ENCODE measurements around the gene KRTAP5-5.

DNA sequence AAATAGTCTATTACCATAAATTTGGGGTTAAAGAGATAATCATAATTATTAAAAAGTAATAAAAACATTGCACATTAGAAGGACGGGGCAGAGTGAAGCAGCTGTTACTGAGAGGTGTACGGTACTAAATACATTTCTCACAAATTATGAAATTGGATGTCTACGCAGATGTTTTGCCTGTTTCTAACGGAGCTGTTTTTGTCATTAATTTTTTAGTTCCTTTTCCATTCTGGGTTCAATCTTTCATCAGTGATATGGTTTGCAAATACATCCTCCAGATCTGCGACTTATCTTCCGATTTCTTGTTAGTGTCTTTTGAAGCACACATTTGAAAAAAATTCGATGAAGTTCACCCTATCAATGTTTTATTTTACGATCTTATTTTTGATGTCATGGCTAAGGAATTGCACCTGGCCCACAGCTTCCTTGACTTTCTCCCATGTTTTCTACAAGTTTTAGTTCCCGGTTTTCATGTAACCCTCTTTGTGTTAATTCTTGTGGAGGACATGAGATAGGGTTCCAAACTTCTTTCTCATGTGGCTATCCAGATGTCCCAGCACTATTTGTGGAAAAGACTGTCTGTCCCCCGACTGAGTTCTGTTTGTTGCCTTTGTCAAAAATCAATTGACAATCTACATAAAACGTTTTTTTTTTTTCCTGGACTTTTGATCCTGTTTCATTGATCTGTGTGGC, 46.1 kb downstream of the KRTAP5-5 start:
- TF ChIP-seq, protein P1, sequence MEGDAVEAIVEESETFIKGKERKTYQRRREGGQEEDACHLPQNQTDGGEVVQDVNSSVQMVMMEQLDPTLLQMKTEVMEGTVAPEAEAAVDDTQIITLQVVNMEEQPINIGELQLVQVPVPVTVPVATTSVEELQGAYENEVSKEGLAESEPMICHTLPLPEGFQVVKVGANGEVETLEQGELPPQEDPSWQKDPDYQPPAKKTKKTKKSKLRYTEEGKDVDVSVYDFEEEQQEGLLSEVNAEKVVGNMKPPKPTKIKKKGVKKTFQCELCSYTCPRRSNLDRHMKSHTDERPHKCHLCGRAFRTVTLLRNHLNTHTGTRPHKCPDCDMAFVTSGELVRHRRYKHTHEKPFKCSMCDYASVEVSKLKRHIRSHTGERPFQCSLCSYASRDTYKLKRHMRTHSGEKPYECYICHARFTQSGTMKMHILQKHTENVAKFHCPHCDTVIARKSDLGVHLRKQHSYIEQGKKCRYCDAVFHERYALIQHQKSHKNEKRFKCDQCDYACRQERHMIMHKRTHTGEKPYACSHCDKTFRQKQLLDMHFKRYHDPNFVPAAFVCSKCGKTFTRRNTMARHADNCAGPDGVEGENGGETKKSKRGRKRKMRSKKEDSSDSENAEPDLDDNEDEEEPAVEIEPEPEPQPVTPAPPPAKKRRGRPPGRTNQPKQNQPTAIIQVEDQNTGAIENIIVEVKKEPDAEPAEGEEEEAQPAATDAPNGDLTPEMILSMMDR (IDR thresholded peaks at IDR 0.05; ENCODE audit: low read length), result no peak
- no peak for TF ChIP-seq EZH2 (IDR thresholded peaks at IDR 0.05; ENCODE audit: borderline replicate concordance, low read length)

Data from OCI-LY1 (cell line).